Esophagus (tissue), 2 donors: Measurements from ENCODE around the gene TTC39C. TPM values are rescaled to one million over a fixed set of nuclear protein-coding genes. Genes with fewer than 3 reads are reported as not detected.

Experiments used
- polyA plus RNA-seq, 2 donors: library from polyadenylated mRNA; stranded (reverse); fragments of 200-250 nt; gene quantifications; one replicate each; pipeline ENCODE4 v1.2.3, GENCODE V29; 2013
- donor health status: healthy with polysubstance abuse.
- donor health status: Bipolar disorder and iron deficiency.

The TTC39C gene
- polyA plus RNA-seq, 2 donors: 8.5 to 11.2 TPM

Other genes starting within 250 kb of the TTC39C start
- gene CABYR, start 124.3 kb downstream of the TTC39C start, polyA plus RNA-seq: under 1 TPM; 0.67 to 0.92 TPM